ENCODE measurements around the gene TEX19. TPM values are rescaled to one million over a fixed set of nuclear protein-coding genes. Genes with fewer than 3 reads are reported as not detected.

TEX19 gene
- total and polyA plus RNA-seq, 2 of the 4 experiments (the other 2 are of a cell fraction), result under 0.01 to 0.03 TPM

DNA sequence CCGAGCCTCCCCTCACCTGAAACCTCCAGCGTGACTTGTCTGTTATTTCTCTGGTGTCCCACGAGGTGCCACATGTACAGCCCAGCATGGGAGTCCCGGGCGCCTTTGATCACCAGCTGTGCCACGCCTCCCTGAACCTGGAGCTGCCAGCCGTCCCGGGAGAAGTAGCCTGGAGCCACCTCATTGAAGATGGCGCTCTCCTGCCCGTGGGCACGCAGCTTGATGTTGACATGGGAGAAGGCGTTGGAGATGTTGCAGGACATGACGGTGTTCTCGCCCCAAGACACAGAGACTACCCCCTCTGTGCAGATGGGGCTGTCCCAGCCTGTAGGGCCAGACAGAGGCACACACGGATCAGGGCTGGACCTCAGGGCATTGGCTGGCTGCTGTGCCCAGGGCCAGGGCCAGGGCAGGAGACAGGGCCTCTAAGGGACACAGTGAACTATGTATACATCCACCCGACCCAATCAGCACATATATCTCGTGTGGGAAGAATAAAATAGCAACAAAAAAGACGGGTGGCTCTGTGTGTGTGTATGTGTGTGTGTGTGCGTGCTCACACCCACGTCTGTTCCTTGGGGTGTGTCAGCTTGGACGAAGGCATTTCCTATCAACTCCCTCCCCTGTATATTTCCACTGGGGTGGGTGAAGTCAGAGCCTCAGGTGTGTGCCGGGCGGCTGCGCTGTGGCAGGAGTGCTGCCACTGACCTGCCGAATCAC is 34.3 kb upstream of the TEX19 start:
- Histone ChIP-seq H3K18ac (ENCODE audit: low read depth, low read length) (no peak overlapping the region), H3K9me1 (ENCODE audit: insufficient read depth, low read length) (no peaks in the 10 kb centered on the region), H3K4me3 (ENCODE audit: insufficient read depth, low read depth, low read length) (no peak overlapping the region), H3K4me1 (ENCODE audit: control insufficient read depth, insufficient read depth, low read length) (no peaks in the 10 kb centered on the region; the same call in 1 of the 2 replicates), H3K36me3 (ENCODE audit: control insufficient read depth, insufficient read depth, low read length) (no peaks in the 10 kb centered on the region), H2AFZ (replicated peaks; ENCODE audit: low read length, poor library complexity) (no peak overlapping the region), H3K14ac (replicated peaks; ENCODE audit: low read depth, low read length) (no peak overlapping the region), H2AK9ac (replicated peaks; ENCODE audit: low read depth, low read length, poor library complexity) (no peak overlapping the region), H3K79me1 (ENCODE audit: low read depth in 1 of 2, low read length in 2 of 2) (no peaks in the 10 kb centered on the region), H4K20me1 (ENCODE audit: insufficient read depth, low read length) (no peaks in the 10 kb centered on the region; the same call in 1 of the 2 replicates), H3K9ac (ENCODE audit: low read depth, low read length) (no peak overlapping the region), H3K4me2 (ENCODE audit: low read depth, low read length) (no peak overlapping the region), H3K4ac (ENCODE audit: low read depth, low read length) (no peak overlapping the region), H2BK15ac (ENCODE audit: low read depth, low read length) (no peak overlapping the region), H4K91ac (ENCODE audit: insufficient read depth, low read depth, low read length) (no peak overlapping the region), H2BK5ac (ENCODE audit: low read depth, low read length, poor library complexity, severe bottlenecking) (no peak overlapping the region), H3K9me3 (ENCODE audit: control insufficient read depth, insufficient read depth, low read length) (no peaks in the 10 kb centered on the region), H2BK120ac (ENCODE audit: low read depth, low read length) (no peak overlapping the region), H4K8ac (ENCODE audit: low read depth in 2 of 2, low read length in 2 of 2) (no peak overlapping the region), H2AK5ac (ENCODE audit: low read depth, low read length) (no peak overlapping the region), H4K5ac (ENCODE audit: low read depth, low read length) (no peak overlapping the region), H3K56ac (ENCODE audit: extremely low read depth, insufficient read depth, low read length) (no peak overlapping the region), H3K27ac (ENCODE audit: insufficient read depth, low read length) (no peak overlapping the region), H3K27me3 (ENCODE audit: control insufficient read depth, insufficient read depth, low read length) (peaks cover 8% of the 10 kb centered on the region), H3K23ac (ENCODE audit: low read depth, low read length) (no peak overlapping the region), H2BK20ac (ENCODE audit: low read depth, low read length) (no peak overlapping the region)
- DNase-seq (no peak), ATAC-seq (ENCODE audit: low read depth) (no peak)
- BruUV-seq (replicated peaks), result no TSS peak
- WGBS, 2 experiments (ENCODE audit: extremely low coverage in 2 of 2, insufficient read length in 1 of 2), result 56% methylated on average over 7 of the region's 25 CpGs; no CpG with 5 or more reads in 1 of the 2 experiments
- dilution Hi-C loops (cut with HindIII; ENCODE audit: low sequenced_read_pairs, unreplicated experiment) (no loop called here), intact Hi-C loops (cut with micrococcal nuclease) (loop anchor here (5.0 to 10.0 kb wide), 3 partner anchors 57 to 290 kb away; partner anchors contain the start of genes DCXR and RAC3), in situ Hi-C loops (cut with MboI; ENCODE audit: low sequenced_read_pairs) (no loop called here)
- CTCF ChIA-PET, result no interaction called here
- no peak for TF ChIP-seq SMC3 (IDR thresholded peaks at IDR 0.05; ENCODE audit: low read depth, low read length)
- TF ChIP-seq, protein P1, sequence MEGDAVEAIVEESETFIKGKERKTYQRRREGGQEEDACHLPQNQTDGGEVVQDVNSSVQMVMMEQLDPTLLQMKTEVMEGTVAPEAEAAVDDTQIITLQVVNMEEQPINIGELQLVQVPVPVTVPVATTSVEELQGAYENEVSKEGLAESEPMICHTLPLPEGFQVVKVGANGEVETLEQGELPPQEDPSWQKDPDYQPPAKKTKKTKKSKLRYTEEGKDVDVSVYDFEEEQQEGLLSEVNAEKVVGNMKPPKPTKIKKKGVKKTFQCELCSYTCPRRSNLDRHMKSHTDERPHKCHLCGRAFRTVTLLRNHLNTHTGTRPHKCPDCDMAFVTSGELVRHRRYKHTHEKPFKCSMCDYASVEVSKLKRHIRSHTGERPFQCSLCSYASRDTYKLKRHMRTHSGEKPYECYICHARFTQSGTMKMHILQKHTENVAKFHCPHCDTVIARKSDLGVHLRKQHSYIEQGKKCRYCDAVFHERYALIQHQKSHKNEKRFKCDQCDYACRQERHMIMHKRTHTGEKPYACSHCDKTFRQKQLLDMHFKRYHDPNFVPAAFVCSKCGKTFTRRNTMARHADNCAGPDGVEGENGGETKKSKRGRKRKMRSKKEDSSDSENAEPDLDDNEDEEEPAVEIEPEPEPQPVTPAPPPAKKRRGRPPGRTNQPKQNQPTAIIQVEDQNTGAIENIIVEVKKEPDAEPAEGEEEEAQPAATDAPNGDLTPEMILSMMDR (conservative IDR thresholded peaks at IDR 0.05; ENCODE audit: low read depth, low read length), result no peak
- no peak for TF ChIP-seq CHD1 (IDR thresholded peaks at IDR 0.05; ENCODE audit: low read depth, low read length)
- TF ChIP-seq POLR2A (IDR thresholded peaks at IDR 0.05; ENCODE audit: low read depth, low read length), result no peak
- TF ChIP-seq RAD21 (IDR thresholded peaks at IDR 0.05; ENCODE audit: low read length), result no peak
- TF ChIP-seq CEBPB (IDR thresholded peaks at IDR 0.05; ENCODE audit: low read depth, low read length), result no peak
- TF ChIP-seq, protein P2, sequence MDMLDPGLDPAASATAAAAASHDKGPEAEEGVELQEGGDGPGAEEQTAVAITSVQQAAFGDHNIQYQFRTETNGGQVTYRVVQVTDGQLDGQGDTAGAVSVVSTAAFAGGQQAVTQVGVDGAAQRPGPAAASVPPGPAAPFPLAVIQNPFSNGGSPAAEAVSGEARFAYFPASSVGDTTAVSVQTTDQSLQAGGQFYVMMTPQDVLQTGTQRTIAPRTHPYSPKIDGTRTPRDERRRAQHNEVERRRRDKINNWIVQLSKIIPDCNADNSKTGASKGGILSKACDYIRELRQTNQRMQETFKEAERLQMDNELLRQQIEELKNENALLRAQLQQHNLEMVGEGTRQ (IDR thresholded peaks at IDR 0.05; ENCODE audit: low read depth, low read length), result no peak
- TF ChIP-seq RFX5 (IDR thresholded peaks at IDR 0.05; ENCODE audit: low read depth, low read length), result no peak
- TF ChIP-seq, protein P3, sequence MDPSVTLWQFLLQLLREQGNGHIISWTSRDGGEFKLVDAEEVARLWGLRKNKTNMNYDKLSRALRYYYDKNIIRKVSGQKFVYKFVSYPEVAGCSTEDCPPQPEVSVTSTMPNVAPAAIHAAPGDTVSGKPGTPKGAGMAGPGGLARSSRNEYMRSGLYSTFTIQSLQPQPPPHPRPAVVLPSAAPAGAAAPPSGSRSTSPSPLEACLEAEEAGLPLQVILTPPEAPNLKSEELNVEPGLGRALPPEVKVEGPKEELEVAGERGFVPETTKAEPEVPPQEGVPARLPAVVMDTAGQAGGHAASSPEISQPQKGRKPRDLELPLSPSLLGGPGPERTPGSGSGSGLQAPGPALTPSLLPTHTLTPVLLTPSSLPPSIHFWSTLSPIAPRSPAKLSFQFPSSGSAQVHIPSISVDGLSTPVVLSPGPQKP (IDR thresholded peaks at IDR 0.05; ENCODE audit: borderline replicate concordance, low read depth, low read length), result no peak
- POLR2A ChIA-PET (ENCODE audit: unreplicated experiment), result interaction anchor here (0.6 kb wide), 1 partner anchor 639 kb away, joined by 4 read pairs; no protein-coding TSS in a partner anchor

Measured in IMR-90 (cell line).